ENCODE data around the gene LRP5. TPM values are rescaled to one million over a fixed set of nuclear protein-coding genes. Genes with fewer than 3 reads are reported as not detected.

LRP5 gene
- total and polyA plus RNA-seq, 12 donors = 10.7 to 277 (median 75.8) TPM

DNA sequence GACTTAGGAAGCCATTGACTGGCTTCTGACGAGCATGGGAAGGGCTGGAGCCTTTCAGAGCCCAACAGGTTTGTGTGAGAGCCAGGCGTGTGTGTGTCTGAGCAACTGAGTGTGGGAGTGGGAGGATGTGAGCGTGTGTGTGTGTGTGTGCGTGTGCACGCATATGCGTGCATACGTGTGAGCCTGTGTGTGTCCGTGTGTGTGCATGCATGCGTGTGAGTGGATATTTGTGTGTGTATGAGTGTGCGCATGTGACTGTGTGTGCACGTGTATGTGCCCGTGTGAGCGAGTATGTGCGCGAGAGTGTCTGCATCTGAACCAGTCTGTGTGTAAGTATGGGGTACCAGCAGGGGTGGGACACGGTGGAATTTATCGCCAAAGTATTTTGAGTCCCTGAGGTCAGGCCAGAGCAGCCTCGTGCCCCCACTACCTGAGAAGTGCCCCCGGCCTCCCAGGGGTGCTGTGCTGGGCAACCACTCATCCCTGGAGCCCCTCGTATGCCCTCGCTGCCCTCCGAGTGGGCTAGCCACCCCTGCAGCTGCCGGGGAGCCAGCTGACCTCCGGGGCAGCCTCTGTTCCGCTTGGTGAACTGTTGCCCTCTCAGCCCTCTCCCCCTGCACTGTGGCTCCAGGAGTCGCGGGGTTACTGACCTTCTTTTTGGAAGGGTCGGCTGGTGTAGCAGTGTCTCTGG is 38.5 kb downstream of the LRP5 start:
- Histone ChIP-seq H3K9me3 (replicated peaks in 1 of 3) (no peaks in the 10 kb centered on the region), H3K4me1 (replicated peaks in 1 of 2) (peaks cover 14 to 35% of the 10 kb centered on the region in 2 donors), H3K27ac (no peak overlapping the region), H3K27me3 (no peaks in the 10 kb centered on the region), H3K36me3 (replicated peaks in 1 of 2) (peaks cover 0 to 4% of the 10 kb centered on the region in 2 donors), H3K4me3 (no peak overlapping the region)
- WGBS, 4 donors = 87 to 93% (median 90%) methylated on average over 22 to 28 of the region's 28 CpGs
- no peak for DNase-seq
- TF ChIP-seq, protein P1, sequence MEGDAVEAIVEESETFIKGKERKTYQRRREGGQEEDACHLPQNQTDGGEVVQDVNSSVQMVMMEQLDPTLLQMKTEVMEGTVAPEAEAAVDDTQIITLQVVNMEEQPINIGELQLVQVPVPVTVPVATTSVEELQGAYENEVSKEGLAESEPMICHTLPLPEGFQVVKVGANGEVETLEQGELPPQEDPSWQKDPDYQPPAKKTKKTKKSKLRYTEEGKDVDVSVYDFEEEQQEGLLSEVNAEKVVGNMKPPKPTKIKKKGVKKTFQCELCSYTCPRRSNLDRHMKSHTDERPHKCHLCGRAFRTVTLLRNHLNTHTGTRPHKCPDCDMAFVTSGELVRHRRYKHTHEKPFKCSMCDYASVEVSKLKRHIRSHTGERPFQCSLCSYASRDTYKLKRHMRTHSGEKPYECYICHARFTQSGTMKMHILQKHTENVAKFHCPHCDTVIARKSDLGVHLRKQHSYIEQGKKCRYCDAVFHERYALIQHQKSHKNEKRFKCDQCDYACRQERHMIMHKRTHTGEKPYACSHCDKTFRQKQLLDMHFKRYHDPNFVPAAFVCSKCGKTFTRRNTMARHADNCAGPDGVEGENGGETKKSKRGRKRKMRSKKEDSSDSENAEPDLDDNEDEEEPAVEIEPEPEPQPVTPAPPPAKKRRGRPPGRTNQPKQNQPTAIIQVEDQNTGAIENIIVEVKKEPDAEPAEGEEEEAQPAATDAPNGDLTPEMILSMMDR (IDR thresholded peaks at IDR 0.05) = no peak
- TF ChIP-seq POLR2A (IDR thresholded peaks at IDR 0.05) = no peak
- intact Hi-C loops (cut with DNase I) = no loop called here

DNA sequence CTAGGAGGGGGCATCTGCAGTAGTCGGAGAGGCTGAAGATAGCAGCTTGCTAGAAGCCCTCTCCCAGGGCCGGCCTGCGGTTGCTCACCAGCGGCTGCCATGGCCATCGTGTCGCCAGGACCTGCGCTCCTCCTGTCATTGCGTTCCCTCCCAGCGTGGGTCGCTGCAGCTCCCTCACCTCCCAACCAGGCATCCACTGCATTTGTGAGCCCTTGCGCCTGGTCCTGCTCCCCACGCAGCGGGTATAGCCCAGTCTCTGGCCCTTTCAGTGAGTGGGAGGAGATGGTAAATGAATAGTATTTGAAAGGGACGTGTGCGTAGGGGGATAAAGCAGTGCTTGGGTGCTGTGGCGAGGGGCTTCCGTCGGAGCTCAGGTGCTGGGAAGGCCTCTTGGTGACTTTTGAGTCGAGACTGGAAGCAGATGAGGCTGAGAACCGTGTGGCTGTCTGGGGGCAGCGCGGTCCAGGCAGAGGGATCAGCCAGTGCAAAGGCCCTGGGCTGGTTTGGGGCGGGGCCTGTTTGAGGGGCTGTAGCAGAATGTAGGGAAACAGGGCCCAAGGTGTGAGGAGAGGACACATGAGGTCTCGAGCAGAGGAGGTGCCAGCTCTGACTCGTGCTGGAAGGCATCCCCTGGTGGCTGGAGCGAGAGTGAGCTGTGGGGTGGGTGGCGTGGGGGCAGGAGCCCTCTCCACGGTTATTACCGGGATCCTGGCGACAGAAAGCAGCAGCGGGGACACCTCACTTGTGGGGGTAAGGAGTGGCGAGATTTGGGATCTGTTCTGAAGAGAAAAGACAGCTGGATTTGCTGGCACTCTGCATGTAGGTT is 39.3 kb downstream of the LRP5 start:
- Histone ChIP-seq H3K27ac (no peak overlapping the region), H3K4me1 (replicated peaks in 1 of 2) (peaks cover 14 to 28% of the 10 kb centered on the region in 2 donors), H3K9me3 (replicated peaks in 1 of 3) (no peaks in the 10 kb centered on the region), H3K36me3 (replicated peaks in 1 of 2) (peaks cover 0 to 4% of the 10 kb centered on the region in 2 donors), H3K27me3 (no peaks in the 10 kb centered on the region), H3K4me3 (no peak overlapping the region)
- no peak for DNase-seq
- intact Hi-C loops (cut with DNase I) = no loop called here
- TF ChIP-seq, protein P1 (IDR thresholded peaks at IDR 0.05) = no peak
- no peak for TF ChIP-seq POLR2A (IDR thresholded peaks at IDR 0.05)
- 90 to 94% (median 92%) methylated on average over 29 to 32 of the region's 32 CpGs for WGBS, 4 donors

DNA sequence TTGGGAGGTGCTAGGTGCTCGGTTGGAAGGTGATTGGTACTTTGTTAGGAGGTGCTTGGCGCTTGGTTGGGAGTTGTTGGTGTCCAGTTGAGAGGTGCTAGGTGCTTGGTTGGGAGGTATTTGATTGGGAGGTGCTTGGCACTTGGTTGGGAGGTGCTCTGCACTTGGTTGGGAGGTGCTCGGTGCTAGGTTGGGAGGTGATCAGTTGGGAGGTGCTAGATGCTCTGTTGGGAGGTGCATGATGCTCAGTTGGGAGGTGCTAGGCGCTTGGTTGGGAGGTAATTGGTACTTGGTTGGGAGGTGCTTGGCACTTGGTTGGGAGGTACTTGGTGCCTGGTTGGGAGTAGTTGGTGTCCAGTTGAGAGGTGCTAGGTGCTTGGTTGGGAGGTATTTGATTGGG is 40.2 kb downstream of the LRP5 start:
- no peak for DNase-seq
- peaks cover 14 to 20% of the 10 kb centered on the region in 2 donors for H3K4me1 ChIP-seq (replicated peaks in 1 of 2)
- no peak for TF ChIP-seq POLR2A (IDR thresholded peaks at IDR 0.05)
- TF ChIP-seq, protein P1 (IDR thresholded peaks at IDR 0.05) = no peak

DNA sequence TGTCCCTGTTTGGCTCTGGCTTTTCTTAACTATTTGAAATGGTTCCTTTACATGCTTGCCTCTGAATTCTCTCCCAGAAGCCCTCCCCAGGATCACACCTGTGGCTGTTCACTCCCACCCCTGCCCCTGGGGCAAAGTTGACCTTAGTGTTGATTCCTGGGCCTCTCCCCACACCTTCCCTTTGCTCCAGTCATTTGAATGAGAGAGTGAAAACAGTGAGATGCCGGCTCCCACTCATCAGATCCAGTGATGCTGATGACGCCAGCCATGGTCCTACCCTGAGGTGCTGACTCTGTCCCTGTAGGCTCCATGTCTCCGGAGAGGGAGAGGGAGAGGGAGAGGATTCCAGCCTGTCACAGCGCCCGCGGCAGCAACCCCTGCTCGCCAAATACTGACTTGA is 40.7 kb downstream of the LRP5 start:
- Histone ChIP-seq H3K27me3 (no peaks in the 10 kb centered on the region), H3K27ac (peak overlapping the region in 3 of 5 donors; percentile 75 to 97 (median 87)), H3K4me3 (no peak overlapping the region), H3K36me3 (replicated peaks in 1 of 2) (peaks cover 0 to 5% of the 10 kb centered on the region in 2 donors), H3K4me1 (replicated peaks in 1 of 2) (peaks cover 14 to 20% of the 10 kb centered on the region in 2 donors), H3K9me3 (replicated peaks in 1 of 3) (no peaks in the 10 kb centered on the region)
- DNase-seq = no peak
- WGBS, 4 donors = 95 to 98% (median 95%) methylated on average over 6 to 7 of the region's 7 CpGs
- intact Hi-C loops (cut with DNase I) = no loop called here
- TF ChIP-seq POLR2A (IDR thresholded peaks at IDR 0.05) = no peak
- TF ChIP-seq, protein P1 (IDR thresholded peaks at IDR 0.05) = no peak

More for the DNA sequence above, 40.2 kb downstream of the LRP5 start:
- Histone ChIP-seq H3K27ac (peak overlapping the region in 2 of 5 donors; percentile 75 to 87), H3K4me3 (no peak overlapping the region), H3K9me3 (replicated peaks in 1 of 3) (no peaks in the 10 kb centered on the region), H3K27me3 (no peaks in the 10 kb centered on the region), H3K36me3 (replicated peaks in 1 of 2) (peaks cover 0 to 4% of the 10 kb centered on the region in 2 donors)
- 90 to 96% (median 93%) methylated on average over 4 of the region's 4 CpGs for WGBS, 4 donors
- intact Hi-C loops (cut with DNase I) = no loop called here

All from adrenal gland (tissue), 12 donors.